ENCODE measurements around the gene TRPV6.

The TRPV6 gene

GRCh38 chr7:142887282-142888015 lies 1.9 kb upstream of the TRPV6 start:
- no peak for DNase-seq
- intact Hi-C loops (cut with DNase I) = no loop called here

- DNase-seq = no peak
- intact Hi-C loops (cut with DNase I) = no loop called here
These were observed 1.3 kb upstream of the TRPV6 start for GRCh38 chr7:142886866-142887265.

- DNase-seq = peak in 1 of 10 donors; percentile 46
- intact Hi-C loops (cut with DNase I) = no loop called here
These were observed 1.3 kb downstream of the TRPV6 start for GRCh38 chr7:142884286-142884640.

GRCh38 chr7:142883571-142884285 lies 1.8 kb downstream of the TRPV6 start:
- intact Hi-C loops (cut with DNase I) = no loop called here
- DNase-seq = no peak

- intact Hi-C loops (cut with DNase I) = no loop called here
- DNase-seq = no peak
These were observed 2.4 kb downstream of the TRPV6 start for GRCh38 chr7:142883145-142883544.

- intact Hi-C loops (cut with DNase I) = no loop called here
- DNase-seq = no peak
These were observed 3.2 kb downstream of the TRPV6 start for GRCh38 chr7:142882338-142882678.

GRCh38 chr7:142881586-142882337 lies 3.8 kb downstream of the TRPV6 start:
- intact Hi-C loops (cut with DNase I) = no loop called here
- peak in 1 of 10 donors; percentile 53 for DNase-seq

- DNase-seq = peak in 2 of 10 donors; percentile 78 to 87
- intact Hi-C loops (cut with DNase I) = no loop called here
These were observed 4.6 kb downstream of the TRPV6 start for GRCh38 chr7:142880876-142881505.

- intact Hi-C loops (cut with DNase I) = no loop called here
- DNase-seq = no peak
These were observed 6.5 kb downstream of the TRPV6 start for GRCh38 chr7:142879060-142879459.

GRCh38 chr7:142878315-142878714 lies 7.2 kb downstream of the TRPV6 start:
- DNase-seq = no peak

GRCh38 chr7:142876991-142877910 lies 8.3 kb downstream of the TRPV6 start:
- peak in 1 of 10 donors; percentile 69 for DNase-seq
- intact Hi-C loops (cut with DNase I) = no loop called here

More at GRCh38 chr7:142878315-142878714, 7.2 kb downstream of the TRPV6 start:
- intact Hi-C loops (cut with DNase I) = no loop called here

- intact Hi-C loops (cut with DNase I) = no loop called here
- peak in 1 of 10 donors; percentile 67 for DNase-seq
These were observed 9.1 kb downstream of the TRPV6 start for GRCh38 chr7:142876236-142876960.

GRCh38 chr7:142875456-142875855 lies 10.1 kb downstream of the TRPV6 start:
- peak in 3 of 10 donors; percentile 80 to 89 (median 85) for DNase-seq

GRCh38 chr7:142874837-142875236 lies 10.7 kb downstream of the TRPV6 start:
- DNase-seq = peak in 1 of 10 donors; percentile 43
- intact Hi-C loops (cut with DNase I) = no loop called here

More at GRCh38 chr7:142875456-142875855, 10.1 kb downstream of the TRPV6 start:
- intact Hi-C loops (cut with DNase I) = no loop called here

- DNase-seq = peak in 2 of 10 donors; percentile 47 to 52
- intact Hi-C loops (cut with DNase I) = no loop called here
These were observed 11.1 kb downstream of the TRPV6 start for GRCh38 chr7:142874409-142874808.

- intact Hi-C loops (cut with DNase I) = no loop called here
These were observed 11.7 kb downstream of the TRPV6 start for GRCh38 chr7:142873871-142874270.

GRCh38 chr7:142873281-142873784 lies 12.2 kb downstream of the TRPV6 start:
- intact Hi-C loops (cut with DNase I) = no loop called here
- DNase-seq = peak in 4 of 10 donors; percentile 59 to 92 (median 82)

More at GRCh38 chr7:142873871-142874270, 11.7 kb downstream of the TRPV6 start:
- DNase-seq = peak in 1 of 10 donors; percentile 58

- intact Hi-C loops (cut with DNase I) = no loop called here
- no peak for DNase-seq
These were observed 13.4 kb downstream of the TRPV6 start for GRCh38 chr7:142872106-142872675.
